SJCRH30 (cell line): ENCODE measurements around the gene TADA2B. TPM values are rescaled to one million over a fixed set of nuclear protein-coding genes. Genes with fewer than 3 reads are reported as not detected.
"Not testable (repeated sequence)": the region's sequence is repeated elsewhere in the genome, so short reads cannot be mapped to it uniquely, and the experiment has no call there.

Source experiments
- DNase-seq, 2 experiments: peaks; one replicate each; pipeline ENCODE4 v3.0.0-alpha.2; 2015 to 2020
- H3K27ac ChIP-seq: fragments of 250-450 bp; sonication (Bioruptor Pico); 2 replicates; pipeline ENCODE4 v1.5.1; 2020; ENCODE audit warnings: mild to moderate bottlenecking, moderate library complexity
- H3K27me3 ChIP-seq: fragments of 250-450 bp; sonication (Bioruptor Pico); 2 replicates; pipeline ENCODE4 v1.5.1; 2020; ENCODE audit warnings: mild to moderate bottlenecking, moderate library complexity
- H3K36me3 ChIP-seq: fragments of 250-450 bp; sonication (Bioruptor Pico); 2 replicates; pipeline ENCODE4 v1.5.1; 2020; ENCODE audit warnings: mild to moderate bottlenecking, moderate library complexity
- H3K4me1 ChIP-seq: fragments of 250-450 bp; sonication (Bioruptor Pico); 2 replicates; pipeline ENCODE4 v1.5.1; 2020; ENCODE audit warnings: mild to moderate bottlenecking, moderate library complexity
- H3K4me3 ChIP-seq: fragments of 250-450 bp; sonication (Bioruptor Pico); 2 replicates; pipeline ENCODE4 v1.5.1; 2020; ENCODE audit warnings: mild to moderate bottlenecking, moderate library complexity
- H3K9me3 ChIP-seq: fragments of 250-450 bp; sonication (Bioruptor Pico); replicated peaks from 2 replicates; pipeline ENCODE4 v1.5.1; 2020; ENCODE audit warnings: mild to moderate bottlenecking, moderate library complexity
- total RNA-seq: library from RNA; depleted of rRNA; stranded (reverse); fragments of >200 nt; shearing (Covaris generic); gene quantifications from 2 replicates; pipeline ENCODE4 v1.2.3, GENCODE V29; 2014

Gene TADA2B
- total RNA-seq, 1 experiment from 2014 or later, result 13.5 TPM

DNA sequence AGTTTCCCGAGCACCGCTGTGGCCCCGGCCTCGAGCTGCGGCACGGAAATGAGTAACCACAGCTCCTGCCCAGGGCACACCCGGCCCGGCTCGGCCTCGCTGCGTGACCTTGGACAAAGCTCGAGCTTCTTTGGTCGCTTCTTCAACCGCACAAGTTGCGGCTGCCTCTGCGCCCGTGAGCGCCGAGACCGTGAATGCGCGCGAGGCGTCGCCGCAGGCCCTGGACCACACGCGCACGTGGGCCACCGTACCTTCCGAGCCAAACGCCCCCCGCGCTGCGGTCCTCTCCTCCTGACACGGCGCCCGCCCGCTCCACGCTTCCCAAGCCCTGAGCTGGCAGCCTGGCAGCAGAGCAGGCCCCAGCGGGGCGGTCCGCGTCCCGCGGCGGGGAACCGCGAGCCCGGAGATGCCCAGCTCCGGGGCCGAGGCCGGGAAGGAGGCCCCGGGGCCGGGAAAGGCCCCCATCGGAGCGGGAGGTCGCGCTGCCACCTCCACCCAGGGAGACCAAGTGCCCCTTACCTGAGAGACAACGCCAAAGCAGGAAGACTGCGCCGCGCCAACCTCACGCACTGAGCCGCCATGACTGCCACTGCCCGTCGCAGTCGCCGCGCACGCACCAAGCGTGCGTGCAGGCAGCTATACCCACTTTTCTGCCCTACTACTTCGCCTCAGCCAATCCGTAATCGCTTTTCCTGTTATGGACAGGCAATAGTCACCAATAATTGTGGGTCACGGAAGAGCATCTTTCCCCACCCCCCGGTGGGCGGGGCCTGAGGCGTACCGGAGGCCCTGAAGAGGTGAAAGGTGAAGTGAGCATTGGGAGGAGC lies 24.5 kb downstream of the TADA2B start, which contains the start of gene GRPEL1:
TSS of gene GRPEL1 (minus strand) at position 613 of the 827 bp plus-strand sequence. CDS start at position 581, 32 bp downstream.
- DNase-seq, result peak; percentile 100
- peaks cover 6% of the 10 kb centered on the region; the same call in 1 of the 2 replicates for H3K4me1 ChIP-seq
- peak within 1 kb of the TSS; percentile 94 for H3K4me3 ChIP-seq
- peaks cover 29% of the 10 kb centered on the region for H3K36me3 ChIP-seq
- H3K9me3 ChIP-seq, result no peaks in the 10 kb centered on the region
- H3K27me3 ChIP-seq, result no peaks in the 10 kb centered on the region
- peak within 1 kb of the TSS; percentile 67 for H3K27ac ChIP-seq

DNA sequence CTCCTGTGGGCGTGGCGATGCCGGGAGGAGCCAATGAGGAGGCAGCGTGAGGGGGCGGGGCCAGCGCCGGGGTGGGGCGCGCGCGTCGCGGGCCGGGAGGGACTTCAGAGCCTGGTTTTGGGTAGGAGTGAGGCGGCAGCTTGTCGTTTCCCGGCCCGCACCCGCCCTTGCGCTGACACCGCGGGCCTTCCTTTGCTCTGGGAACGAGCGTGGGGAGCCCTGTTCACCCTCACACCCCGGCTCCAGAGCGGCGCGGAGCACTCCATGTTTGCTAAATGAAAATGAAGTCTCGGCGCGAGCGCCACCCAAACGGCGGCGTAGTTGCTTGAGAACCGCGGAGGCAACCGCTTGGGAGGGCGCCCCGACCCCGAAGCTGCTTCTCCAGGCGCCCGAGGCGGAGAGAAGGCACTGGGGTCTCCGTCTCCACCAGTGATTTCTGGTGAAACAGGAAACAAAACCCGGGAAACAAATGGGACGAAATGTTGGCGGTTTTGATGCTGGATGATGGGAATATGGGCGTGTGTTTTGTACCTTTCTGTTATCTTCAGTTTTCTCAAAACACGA lies 25.2 kb downstream of the TADA2B start:
- Histone ChIP-seq H3K4me3 (peak overlapping the region; percentile 94), H3K27me3 (no peaks in the 10 kb centered on the region), H3K27ac (peak overlapping the region; percentile 37; the same call in 1 of the 2 replicates), H3K36me3 (peaks cover 22% of the 10 kb centered on the region), H3K4me1 (peaks cover 7% of the 10 kb centered on the region; the same call in 1 of the 2 replicates), H3K9me3 (no peaks in the 10 kb centered on the region)
- no peak for DNase-seq

DNA sequence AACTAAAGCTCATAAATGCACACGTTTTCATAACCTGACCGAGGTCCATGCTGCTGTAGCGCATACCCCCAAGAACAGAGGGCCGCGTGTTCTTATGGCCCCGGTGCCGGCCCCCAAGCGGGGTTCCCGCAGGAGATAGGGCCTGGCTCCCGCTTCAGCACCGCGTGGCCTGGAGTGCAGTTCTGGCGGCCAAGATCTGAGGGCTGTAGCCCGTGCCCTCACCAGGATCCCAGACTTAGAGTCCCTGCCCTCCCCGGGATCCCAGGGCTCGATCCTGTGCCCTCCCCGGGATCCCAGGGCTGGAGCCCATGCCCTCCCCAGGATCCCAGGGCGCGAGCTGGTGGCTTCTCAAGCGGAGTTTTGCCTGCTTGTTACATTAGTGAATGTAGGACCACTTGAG lies 25.7 kb downstream of the TADA2B start:
- peak in 1 of 2 experiments; percentile 52 for DNase-seq
- Histone ChIP-seq H3K9me3 (no peaks in the 10 kb centered on the region), H3K4me3 (peak overlapping the region; percentile 94), H3K36me3 (peaks cover 17% of the 10 kb centered on the region), H3K27me3 (no peaks in the 10 kb centered on the region), H3K27ac (no peak overlapping the region; the same call in 1 of the 2 replicates), H3K4me1 (peaks cover 12% of the 10 kb centered on the region)

DNA sequence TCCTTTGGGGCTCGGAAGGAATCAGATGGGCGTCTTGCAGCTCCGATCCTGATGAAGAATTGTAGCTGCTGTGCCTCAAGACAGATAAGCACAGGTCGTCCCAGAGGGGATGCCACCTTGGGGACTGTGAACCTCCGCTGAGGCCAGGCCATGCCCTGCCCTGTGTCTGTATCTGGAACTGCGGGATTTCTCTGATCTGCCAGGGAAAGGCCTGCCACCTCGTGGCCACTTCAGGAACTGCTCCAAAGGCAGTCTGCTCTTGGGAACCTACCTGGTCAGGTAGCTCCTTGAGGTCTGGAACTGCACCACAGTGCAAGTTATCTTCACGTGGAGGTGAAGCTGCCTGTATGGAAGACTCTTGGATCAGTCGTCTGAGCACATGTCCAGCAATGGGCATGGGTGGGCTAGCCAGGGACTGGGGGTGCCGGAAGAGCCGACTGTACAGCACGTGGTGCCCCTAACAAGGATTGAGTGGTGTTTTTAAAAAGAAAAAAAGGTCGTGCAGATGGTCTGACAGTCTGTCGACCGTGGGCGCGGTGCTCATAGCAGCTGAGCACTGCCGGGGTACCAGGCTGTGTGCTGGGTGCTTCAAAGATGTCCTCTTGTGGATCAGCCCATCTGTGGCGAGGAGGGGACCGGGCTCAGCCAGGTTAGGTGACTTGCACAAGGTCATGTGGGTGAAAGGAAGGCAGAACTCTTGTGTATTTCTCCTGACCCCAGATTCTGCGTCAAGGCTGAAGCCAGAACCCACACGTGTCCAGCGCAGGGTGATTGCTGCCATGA lies 27.7 kb downstream of the TADA2B start:
- H3K4me3 ChIP-seq, result no peak overlapping the region
- no peak overlapping the region for H3K27ac ChIP-seq
- peaks cover 25% of the 10 kb centered on the region for H3K4me1 ChIP-seq
- no peaks in the 10 kb centered on the region for H3K27me3 ChIP-seq
- peaks cover 6% of the 10 kb centered on the region; the same call in 1 of the 2 replicates for H3K36me3 ChIP-seq
- no peaks in the 10 kb centered on the region for H3K9me3 ChIP-seq
- DNase-seq, result peak; percentile 66 to 81

DNA sequence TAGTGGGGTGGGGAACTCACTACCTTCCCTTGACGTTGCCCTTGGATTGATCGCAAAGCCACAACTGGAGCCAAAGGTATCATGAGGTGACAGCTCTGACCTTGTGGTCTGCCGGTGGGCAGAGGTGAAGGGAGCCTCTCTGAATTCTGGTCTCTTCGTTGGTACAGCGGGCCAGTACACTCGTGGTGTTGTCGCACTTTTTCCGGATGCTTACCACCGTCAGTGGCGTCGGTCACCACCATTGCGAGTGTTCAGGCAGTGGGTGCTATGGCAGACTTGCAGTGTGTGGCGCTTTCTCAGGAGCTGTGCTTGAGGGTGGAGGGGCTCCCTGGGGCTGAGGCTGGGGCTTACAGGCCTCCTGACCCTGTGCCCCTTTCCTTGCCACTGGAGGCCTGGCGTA lies 29.9 kb downstream of the TADA2B start:
- H3K4me1 ChIP-seq, result peaks cover 22% of the 10 kb centered on the region
- no peaks in the 10 kb centered on the region for H3K9me3 ChIP-seq
- no peak overlapping the region for H3K4me3 ChIP-seq
- H3K36me3 ChIP-seq, result no peaks in the 10 kb centered on the region
- no peak for DNase-seq
- no peaks in the 10 kb centered on the region for H3K27me3 ChIP-seq
- H3K27ac ChIP-seq, result no peak overlapping the region

DNA sequence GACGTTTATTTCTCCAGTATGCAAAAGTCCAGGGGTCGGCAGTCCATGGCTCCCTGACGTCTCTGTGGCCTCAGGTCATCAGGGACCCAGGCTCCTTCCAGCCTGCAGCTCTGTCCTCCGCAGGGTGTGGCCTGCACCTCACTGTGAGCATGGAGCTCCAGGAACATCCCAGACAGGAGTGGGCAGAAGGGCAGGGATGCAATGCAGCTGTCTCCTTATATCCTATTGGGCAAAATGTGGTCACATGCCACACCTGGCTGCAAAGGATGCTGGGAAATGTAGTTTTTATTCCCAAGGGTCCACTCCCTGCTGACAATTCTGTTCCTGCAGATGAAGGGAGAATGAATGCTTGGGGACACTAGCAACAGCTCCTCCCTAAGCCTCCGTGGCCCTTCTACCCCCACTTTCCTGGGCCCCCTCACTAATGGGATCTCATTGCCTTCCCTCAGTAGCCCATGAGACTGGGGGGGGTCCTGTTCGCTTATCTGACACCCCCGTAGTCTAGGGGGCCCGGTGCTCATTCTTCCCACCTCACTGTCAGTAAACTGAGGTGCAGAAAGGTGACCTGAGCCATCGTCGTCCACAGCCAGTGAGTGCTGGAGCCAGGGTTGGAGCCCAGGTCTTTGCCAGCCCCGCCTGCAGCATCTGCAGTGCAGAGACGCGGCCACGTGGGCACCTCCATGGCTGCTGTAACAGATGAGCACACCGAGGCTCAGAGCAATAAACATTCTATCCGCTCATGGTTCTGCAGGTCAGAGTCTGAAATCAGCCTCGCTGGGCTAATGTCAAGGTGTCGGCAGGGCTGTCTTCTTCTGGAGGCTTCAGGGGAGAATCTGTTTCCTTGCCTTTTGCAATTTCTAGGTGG lies 30.6 kb downstream of the TADA2B start:
- Histone ChIP-seq H3K27me3 (no peaks in the 10 kb centered on the region), H3K27ac (peak overlapping the region; percentile 76), H3K9me3 (no peaks in the 10 kb centered on the region), H3K36me3 (no peaks in the 10 kb centered on the region), H3K4me3 (no peak overlapping the region), H3K4me1 (peaks cover 22% of the 10 kb centered on the region)
- DNase-seq, result peak; percentile 84 to 93

DNA sequence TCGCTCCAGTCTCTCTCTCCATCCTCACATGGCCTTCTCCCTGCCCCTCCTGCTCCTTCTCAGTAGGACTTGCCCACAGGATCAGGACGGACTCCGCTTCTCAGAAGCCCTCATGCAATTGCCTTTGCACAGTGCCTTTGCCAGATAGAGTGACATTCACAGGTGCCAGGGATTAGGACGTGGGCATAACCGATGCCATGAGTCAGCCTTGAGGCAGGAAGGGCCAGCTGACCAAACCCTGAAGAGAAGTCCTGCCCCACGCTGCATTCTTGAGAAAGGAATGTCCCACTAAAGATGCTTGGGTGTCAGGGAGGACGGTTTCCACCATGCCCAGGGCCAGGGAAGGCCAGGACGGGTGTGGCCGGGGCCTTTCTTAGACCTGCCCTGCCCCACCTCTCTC lies 31.3 kb downstream of the TADA2B start:
- no peaks in the 10 kb centered on the region for H3K27me3 ChIP-seq
- H3K4me1 ChIP-seq, result peaks cover 19% of the 10 kb centered on the region
- H3K4me3 ChIP-seq, result no peak overlapping the region
- H3K9me3 ChIP-seq, result 0 out of 2 replicates have a peak, but pooled peaks cover under 1% of the 10 kb centered on the region
- H3K27ac ChIP-seq, result peak overlapping the region; percentile 76
- H3K36me3 ChIP-seq, result no peaks in the 10 kb centered on the region
- DNase-seq, result peak; percentile 98

DNA sequence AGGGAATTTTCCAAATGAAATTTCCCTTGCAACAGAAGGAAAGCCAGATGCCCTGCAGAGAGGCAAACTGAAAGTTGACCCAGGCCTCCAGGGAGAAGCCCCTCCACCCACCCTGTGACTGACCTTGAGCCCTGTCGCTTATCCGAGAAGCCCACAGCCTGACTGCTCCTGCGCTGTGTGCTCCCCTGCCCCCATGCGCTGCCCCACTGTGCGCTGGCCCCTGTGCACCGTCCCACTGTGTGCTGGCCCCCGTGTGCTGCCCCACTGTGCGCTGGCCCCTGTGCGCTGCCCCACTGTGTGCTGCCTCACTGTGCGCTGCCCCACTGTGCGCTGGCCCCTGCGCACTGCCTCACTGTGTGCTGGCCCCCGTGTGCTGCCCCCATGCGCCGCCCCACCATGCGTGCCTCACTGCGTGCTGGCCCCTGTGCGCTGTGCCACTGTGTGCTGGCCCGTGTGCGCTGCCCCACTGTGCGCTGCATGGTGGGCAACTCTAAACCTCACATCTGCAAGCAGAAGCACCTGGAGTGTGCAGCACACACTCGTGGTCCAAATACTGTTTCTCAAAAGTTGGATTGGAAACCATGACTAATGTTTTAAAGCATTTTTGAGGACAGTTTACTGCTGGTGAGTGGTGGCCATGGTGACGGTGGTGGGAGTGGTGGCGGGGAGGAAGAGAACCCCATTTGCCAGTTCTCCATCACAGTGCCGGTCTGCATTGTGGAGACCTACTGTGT lies 33.0 kb downstream of the TADA2B start:
- H3K4me3 ChIP-seq, result no peak overlapping the region
- peak in 1 of 2 experiments; percentile 20 for DNase-seq
- no peaks in the 10 kb centered on the region for H3K27me3 ChIP-seq
- H3K9me3 ChIP-seq, result peaks cover 15% of the 10 kb centered on the region
- peaks cover 19% of the 10 kb centered on the region for H3K4me1 ChIP-seq
- no peak overlapping the region for H3K27ac ChIP-seq
- no peaks in the 10 kb centered on the region for H3K36me3 ChIP-seq

DNA sequence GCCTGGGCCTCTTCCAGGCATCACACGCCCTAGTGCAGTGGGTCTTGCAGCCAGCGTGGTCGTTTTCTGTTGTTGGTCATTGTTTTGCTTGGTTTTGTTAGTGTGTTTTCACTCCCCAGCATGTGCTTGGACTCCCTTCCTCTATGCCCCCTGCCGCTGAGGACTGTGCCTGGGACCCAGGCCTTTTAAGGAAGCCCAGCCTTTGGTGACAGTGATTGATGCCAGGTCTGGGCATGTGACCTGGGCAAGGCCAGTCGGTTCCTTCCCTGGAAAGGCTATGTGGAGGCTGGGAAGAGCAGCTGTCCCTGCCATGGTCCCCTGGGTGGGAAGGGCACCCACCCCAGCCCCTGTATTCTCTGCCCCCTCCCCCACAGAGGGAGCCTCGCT lies 33.5 kb downstream of the TADA2B start:
- H3K9me3 ChIP-seq, result peaks cover 15% of the 10 kb centered on the region
- H3K4me1 ChIP-seq, result peaks cover 19% of the 10 kb centered on the region
- no peak overlapping the region for H3K4me3 ChIP-seq
- no peaks in the 10 kb centered on the region for H3K27me3 ChIP-seq
- H3K27ac ChIP-seq, result no peak overlapping the region
- no peak for DNase-seq
- H3K36me3 ChIP-seq, result no peaks in the 10 kb centered on the region

DNA sequence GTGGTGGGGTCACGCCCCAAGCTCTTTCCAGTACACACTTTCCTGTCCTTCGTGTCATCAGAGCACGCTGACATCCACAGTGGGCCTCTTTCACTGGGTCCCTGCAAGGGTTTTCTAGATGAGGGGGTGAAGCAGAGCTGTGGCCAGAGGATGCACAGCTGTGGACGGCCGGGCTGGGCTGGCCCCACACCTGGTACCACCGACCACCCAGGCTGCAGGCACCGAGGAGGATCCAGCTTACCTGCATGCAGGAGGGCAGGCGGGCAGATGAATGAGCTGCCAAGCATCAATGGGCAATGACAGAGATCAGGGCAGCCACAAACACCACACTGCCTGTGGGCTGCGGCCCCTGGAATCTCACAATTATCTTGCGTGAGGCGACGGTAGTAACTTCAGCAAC lies 34.2 kb downstream of the TADA2B start:
- H3K27ac ChIP-seq, result no peak overlapping the region
- no peaks in the 10 kb centered on the region for H3K27me3 ChIP-seq
- peaks cover 19% of the 10 kb centered on the region for H3K4me1 ChIP-seq
- no peaks in the 10 kb centered on the region for H3K36me3 ChIP-seq
- DNase-seq, result no peak
- H3K4me3 ChIP-seq, result no peak overlapping the region
- H3K9me3 ChIP-seq, result peaks cover 15% of the 10 kb centered on the region

DNA sequence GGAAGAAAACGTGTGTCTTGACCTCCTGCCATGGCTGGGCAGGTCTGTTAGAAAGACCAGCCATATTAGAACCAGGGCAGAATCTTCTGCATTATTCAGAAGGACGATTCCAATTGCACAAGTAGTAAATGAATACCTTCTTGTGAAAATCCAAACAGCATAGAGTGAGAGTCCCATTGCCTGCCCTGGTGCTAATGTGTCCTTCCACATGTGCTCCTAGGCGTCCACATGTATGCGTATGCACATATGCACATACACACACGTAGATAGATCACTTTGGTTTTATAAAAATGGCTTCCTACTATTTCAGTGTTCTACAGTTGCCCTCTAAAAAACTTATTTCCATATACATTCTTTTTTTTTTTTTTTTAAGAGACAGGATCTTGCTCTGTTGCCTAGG lies 34.9 kb downstream of the TADA2B start:
- H3K36me3 ChIP-seq, result no peaks in the 10 kb centered on the region
- no peak overlapping the region for H3K27ac ChIP-seq
- no peaks in the 10 kb centered on the region for H3K27me3 ChIP-seq
- DNase-seq, result no peak
- H3K9me3 ChIP-seq, result peaks cover 15% of the 10 kb centered on the region
- H3K4me1 ChIP-seq, result peaks cover 19% of the 10 kb centered on the region
- no peak overlapping the region for H3K4me3 ChIP-seq

DNA sequence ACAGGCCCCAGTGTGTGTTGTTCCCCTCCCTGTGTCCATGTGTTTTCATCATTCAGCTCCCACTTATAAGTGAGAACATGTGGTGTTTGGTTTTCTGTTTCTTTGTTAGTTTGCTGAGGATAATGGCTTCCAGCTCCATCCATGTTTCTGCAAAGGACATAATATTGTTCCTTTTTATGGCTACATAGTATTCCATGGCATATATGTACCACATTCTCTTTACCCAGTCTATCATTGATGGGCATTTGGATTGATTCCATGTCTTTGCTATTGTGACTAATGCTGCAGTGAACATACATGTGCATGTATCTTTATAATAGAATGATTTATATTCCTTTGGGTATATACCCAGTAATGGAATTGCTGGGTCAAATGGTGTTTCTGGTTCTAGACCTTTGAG lies 36.3 kb downstream of the TADA2B start:
- DNase-seq, H3K4me1 ChIP-seq, H3K27ac ChIP-seq, H3K27me3 ChIP-seq, H3K4me3 ChIP-seq, H3K36me3 ChIP-seq: not testable (repeated sequence)
- peaks cover 15% of the 10 kb centered on the region for H3K9me3 ChIP-seq

DNA sequence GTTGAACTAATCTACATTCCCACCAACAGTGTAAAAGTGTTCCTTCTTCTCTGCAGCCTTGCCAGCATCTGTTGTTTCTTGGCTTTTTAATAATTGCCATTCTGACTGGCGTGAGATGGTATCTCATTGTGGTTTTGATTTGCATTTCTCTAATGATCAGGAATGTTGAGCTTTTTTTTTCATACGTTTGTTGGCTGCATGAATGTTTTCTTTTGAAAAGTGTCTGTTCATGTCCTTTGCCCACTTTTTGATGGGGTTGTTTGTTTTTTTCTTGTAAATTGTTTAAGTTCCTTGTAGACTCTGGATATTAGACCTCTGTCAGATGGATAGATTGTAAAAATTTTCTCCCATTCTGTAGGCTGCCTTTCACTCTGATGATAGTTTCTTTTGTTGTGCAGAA lies 36.7 kb downstream of the TADA2B start:
- not testable (repeated sequence) for H3K27me3 ChIP-seq, H3K27ac ChIP-seq, H3K36me3 ChIP-seq, H3K4me1 ChIP-seq, H3K4me3 ChIP-seq, DNase-seq
- peaks cover 15% of the 10 kb centered on the region for H3K9me3 ChIP-seq
